GM19467 (cell line): Measurements from ENCODE around the gene RPS25.
"Not testable (repeated sequence)": the region's sequence is repeated elsewhere in the genome, so short reads cannot be mapped to it uniquely, and the experiment has no call there.

Experiments
- ATAC-seq: cut with Tn5 transposase; IDR thresholded peaks from one replicate; pipeline ENCODE4 v1.9.1; 2021; ENCODE audit warnings: mild to moderate bottlenecking, moderate library complexity; ENCODE audit not compliant: unreplicated experiment

Gene RPS25

GRCh38 chr11:118975771-118976709 is 42.1 kb downstream of the RPS25 start:
- ATAC-seq = no peak

GRCh38 chr11:118973985-118974384 is 44.2 kb downstream of the RPS25 start:
- no peak for ATAC-seq

- ATAC-seq = no peak
Observed at GRCh38 chr11:118971646-118972045, 46.5 kb downstream of the RPS25 start, which contains the start of gene FOXR1. FOXR1 (plus strand) TSS chr11:118971761; CDS start chr11:118971932, 171 bp downstream.

GRCh38 chr11:118969508-118969907 is 48.6 kb downstream of the RPS25 start:
- ATAC-seq = not testable (repeated sequence)
